ENCODE data around the gene TNIK. TPM values are rescaled to one million over a fixed set of nuclear protein-coding genes. Genes with fewer than 3 reads are reported as not detected.

TNIK gene
- total and polyA plus RNA-seq, 2 experiments from 2014 or later, result 14.6 to 34.3 TPM

DNA sequence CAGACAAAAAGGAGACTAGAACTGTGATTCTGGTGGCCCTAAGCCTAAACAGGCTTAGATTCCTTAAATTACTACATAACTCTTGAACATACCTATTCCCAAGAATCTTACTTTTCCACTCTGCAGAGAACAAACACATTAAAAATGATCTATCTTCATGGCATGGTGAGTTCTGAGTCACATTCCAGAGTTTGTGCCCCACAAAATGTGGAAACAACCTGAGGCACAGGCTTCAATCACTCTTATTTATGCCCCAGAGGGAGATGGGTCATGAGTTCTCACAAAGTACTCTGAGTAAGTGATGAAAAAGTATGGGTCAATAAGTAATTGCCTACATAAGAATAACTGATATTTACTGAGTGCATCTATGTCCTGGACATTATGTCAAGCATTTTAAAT, 296.1 kb downstream of the TNIK start:
- Mint-ChIP-seq H3K27me3 (ENCODE audit: insufficient read depth, low read depth, poor library complexity) (peaks cover 2% of the 10 kb centered on the region), H3K27ac (no peak overlapping the region)

More for the DNA sequence above, 296.1 kb downstream of the TNIK start:
- no peaks in the 10 kb centered on the region for H3K9me2 ChIP-seq (ENCODE audit: insufficient read depth)
- no peaks in the 10 kb centered on the region for H3K27me3 ChIP-seq (ENCODE audit: insufficient read depth)
- no peaks in the 10 kb centered on the region for H3K79me2 ChIP-seq (replicated peaks; ENCODE audit: insufficient read depth)
- no peak overlapping the region for H3K4me3 ChIP-seq
- no peaks in the 10 kb centered on the region for H4K20me1 ChIP-seq (replicated peaks; ENCODE audit: insufficient read depth)
- Mint-ChIP-seq H3K9me3 (peaks cover 7% of the 10 kb centered on the region), H3K36me3 (ENCODE audit: low read depth) (peaks cover 63% of the 10 kb centered on the region), H3K4me1 (peaks cover 23% of the 10 kb centered on the region), H3K4me3 (no peak overlapping the region)
- ATAC-seq (no peak), DNase-seq (ENCODE audit: low spot score) (no peak)
- TF ChIP-seq POLR2AphosphoS5 (IDR thresholded peaks at IDR 0.05; ENCODE audit: low read depth) (no peak), EZH2phosphoT487 (IDR thresholded peaks at IDR 0.05; ENCODE audit: unreplicated experiment) (no peak)
- TF ChIP-seq, protein P1, sequence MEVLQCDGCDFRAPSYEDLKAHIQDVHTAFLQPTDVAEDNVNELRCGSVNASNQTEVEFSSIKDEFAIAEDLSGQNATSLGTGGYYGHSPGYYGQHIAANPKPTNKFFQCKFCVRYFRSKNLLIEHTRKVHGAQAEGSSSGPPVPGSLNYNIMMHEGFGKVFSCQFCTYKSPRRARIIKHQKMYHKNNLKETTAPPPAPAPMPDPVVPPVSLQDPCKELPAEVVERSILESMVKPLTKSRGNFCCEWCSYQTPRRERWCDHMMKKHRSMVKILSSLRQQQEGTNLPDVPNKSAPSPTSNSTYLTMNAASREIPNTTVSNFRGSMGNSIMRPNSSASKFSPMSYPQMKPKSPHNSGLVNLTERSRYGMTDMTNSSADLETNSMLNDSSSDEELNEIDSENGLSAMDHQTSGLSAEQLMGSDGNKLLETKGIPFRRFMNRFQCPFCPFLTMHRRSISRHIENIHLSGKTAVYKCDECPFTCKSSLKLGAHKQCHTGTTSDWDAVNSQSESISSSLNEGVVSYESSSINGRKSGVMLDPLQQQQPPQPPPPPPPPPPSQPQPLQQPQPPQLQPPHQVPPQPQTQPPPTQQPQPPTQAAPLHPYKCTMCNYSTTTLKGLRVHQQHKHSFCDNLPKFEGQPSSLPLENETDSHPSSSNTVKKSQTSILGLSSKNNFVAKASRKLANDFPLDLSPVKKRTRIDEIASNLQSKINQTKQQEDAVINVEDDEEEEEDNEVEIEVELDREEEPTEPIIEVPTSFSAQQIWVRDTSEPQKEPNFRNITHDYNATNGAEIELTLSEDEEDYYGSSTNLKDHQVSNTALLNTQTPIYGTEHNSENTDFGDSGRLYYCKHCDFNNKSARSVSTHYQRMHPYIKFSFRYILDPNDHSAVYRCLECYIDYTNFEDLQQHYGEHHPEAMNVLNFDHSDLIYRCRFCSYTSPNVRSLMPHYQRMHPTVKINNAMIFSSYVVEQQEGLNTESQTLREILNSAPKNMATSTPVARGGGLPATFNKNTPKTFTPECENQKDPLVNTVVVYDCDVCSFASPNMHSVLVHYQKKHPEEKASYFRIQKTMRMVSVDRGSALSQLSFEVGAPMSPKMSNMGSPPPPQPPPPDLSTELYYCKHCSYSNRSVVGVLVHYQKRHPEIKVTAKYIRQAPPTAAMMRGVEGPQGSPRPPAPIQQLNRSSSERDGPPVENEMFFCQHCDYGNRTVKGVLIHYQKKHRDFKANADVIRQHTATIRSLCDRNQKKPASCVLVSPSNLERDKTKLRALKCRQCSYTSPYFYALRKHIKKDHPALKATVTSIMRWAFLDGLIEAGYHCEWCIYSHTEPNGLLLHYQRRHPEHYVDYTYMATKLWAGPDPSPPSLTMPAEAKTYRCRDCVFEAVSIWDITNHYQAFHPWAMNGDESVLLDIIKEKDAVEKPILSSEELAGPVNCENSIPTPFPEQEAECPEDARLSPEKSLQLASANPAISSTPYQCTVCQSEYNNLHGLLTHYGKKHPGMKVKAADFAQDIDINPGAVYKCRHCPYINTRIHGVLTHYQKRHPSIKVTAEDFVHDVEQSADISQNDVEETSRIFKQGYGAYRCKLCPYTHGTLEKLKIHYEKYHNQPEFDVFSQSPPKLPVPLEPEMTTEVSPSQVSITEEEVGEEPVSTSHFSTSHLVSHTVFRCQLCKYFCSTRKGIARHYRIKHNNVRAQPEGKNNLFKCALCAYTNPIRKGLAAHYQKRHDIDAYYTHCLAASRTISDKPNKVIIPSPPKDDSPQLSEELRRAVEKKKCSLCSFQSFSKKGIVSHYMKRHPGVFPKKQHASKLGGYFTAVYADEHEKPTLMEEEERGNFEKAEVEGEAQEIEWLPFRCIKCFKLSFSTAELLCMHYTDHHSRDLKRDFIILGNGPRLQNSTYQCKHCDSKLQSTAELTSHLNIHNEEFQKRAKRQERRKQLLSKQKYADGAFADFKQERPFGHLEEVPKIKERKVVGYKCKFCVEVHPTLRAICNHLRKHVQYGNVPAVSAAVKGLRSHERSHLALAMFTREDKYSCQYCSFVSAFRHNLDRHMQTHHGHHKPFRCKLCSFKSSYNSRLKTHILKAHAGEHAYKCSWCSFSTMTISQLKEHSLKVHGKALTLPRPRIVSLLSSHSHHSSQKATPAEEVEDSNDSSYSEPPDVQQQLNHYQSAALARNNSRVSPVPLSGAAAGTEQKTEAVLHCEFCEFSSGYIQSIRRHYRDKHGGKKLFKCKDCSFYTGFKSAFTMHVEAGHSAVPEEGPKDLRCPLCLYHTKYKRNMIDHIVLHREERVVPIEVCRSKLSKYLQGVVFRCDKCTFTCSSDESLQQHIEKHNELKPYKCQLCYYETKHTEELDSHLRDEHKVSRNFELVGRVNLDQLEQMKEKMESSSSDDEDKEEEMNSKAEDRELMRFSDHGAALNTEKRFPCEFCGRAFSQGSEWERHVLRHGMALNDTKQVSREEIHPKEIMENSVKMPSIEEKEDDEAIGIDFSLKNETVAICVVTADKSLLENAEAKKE (CRISPR knock-in tag; IDR thresholded peaks at IDR 0.05), result no peak
- no peak overlapping the region for H3K4me2 ChIP-seq
- peaks cover 14% of the 10 kb centered on the region for H3K4me1 ChIP-seq (ENCODE audit: insufficient read depth)
- H3K27ac ChIP-seq (ENCODE audit: low read depth), result no peak overlapping the region
- peaks cover 8% of the 10 kb centered on the region; the same call in 1 of the 2 replicates for H3K36me3 ChIP-seq (ENCODE audit: insufficient read depth)
- H2AFZ ChIP-seq, result no peak overlapping the region
- no peaks in the 10 kb centered on the region for H3F3A ChIP-seq (replicated peaks; ENCODE audit: low read depth)
